ENCODE data around the gene PKD2.

- no peak for TF ChIP-seq SP1 (IDR thresholded peaks at IDR 0.05)
- TF ChIP-seq FOXM1 (IDR thresholded peaks at IDR 0.05; ENCODE audit: borderline replicate concordance), result no peak
- TF ChIP-seq TARDBP (IDR thresholded peaks at IDR 0.05), result no peak
- no peak for TF ChIP-seq SUZ12 (IDR thresholded peaks at IDR 0.05)
- no peak for TF ChIP-seq HDGF (IDR thresholded peaks at IDR 0.05; ENCODE audit: borderline replicate concordance)
- no peak for TF ChIP-seq ARNT (IDR thresholded peaks at IDR 0.05)
- TF ChIP-seq BHLHE40 (IDR thresholded peaks at IDR 0.05; ENCODE audit: borderline replicate concordance), result no peak
- no peak for TF ChIP-seq ELF4 (IDR thresholded peaks at IDR 0.05)
- TF ChIP-seq FOXK2 (IDR thresholded peaks at IDR 0.05), result no peak
These were observed 37.3 kb upstream of the PKD2 start for GRCh38 chr4:87970121-87970520.
